Measurements from ENCODE around the gene IL33.

GRCh38 chr9:6268826-6269397 is 53.3 kb downstream of the IL33 start:
- TF ChIP-seq REST (IDR thresholded peaks at IDR 0.05; ENCODE audit: insufficient read depth in 1 of 2, low read depth in 2 of 2, low read length in 2 of 2) (no peak), POLR2AphosphoS5 (IDR thresholded peaks at IDR 0.05; ENCODE audit: low read depth, low read length) (no peak), SIN3A (IDR thresholded peaks at IDR 0.05; ENCODE audit: borderline replicate concordance, insufficient read depth, low read length) (no peak)
